H9 (cell line): ENCODE measurements around the gene BIRC6. TPM values are rescaled to one million over a fixed set of nuclear protein-coding genes. Genes with fewer than 3 reads are reported as not detected.

Source experiments
- DNase-seq: peaks from one replicate; pipeline ENCODE4 v3.0.0-alpha.2; 2017
- H2AFZ ChIP-seq: one replicate; pipeline ENCODE4 v1.6.1; 2013; ENCODE audit warnings: mild to moderate bottlenecking, low read length, control low read depth, moderate library complexity
- H2AK5ac ChIP-seq: 2 replicates; pipeline ENCODE4 v1.6.1; 2013; ENCODE audit warnings: low read length, control low read depth, mixed read lengths; ENCODE audit not compliant: insufficient read length
- H2BK120ac ChIP-seq: one replicate; pipeline ENCODE4 v1.6.1; 2013; ENCODE audit warnings: low read depth, mild to moderate bottlenecking, low read length, control low read depth, inconsistent platforms; ENCODE audit not compliant: poor library complexity, severe bottlenecking
- H2BK12ac ChIP-seq: 2 replicates; pipeline ENCODE4 v1.6.1; 2013; ENCODE audit warnings: low read length, control low read depth, mixed read lengths, low read depth; ENCODE audit not compliant: insufficient read length
- H2BK15ac ChIP-seq: 2 replicates; pipeline ENCODE4 v1.6.1; 2013; ENCODE audit warnings: low read depth, low read length, control low read depth
- H2BK20ac ChIP-seq: one replicate; pipeline ENCODE4 v1.6.1; 2013; ENCODE audit warnings: low read depth, mild to moderate bottlenecking, low read length, control low read depth, inconsistent platforms; ENCODE audit not compliant: poor library complexity, severe bottlenecking
- H2BK5ac ChIP-seq: 2 replicates; pipeline ENCODE4 v1.6.1; 2013; ENCODE audit warnings: low read length, control low read depth, mixed read lengths; ENCODE audit not compliant: insufficient read length
- H3K14ac ChIP-seq: 2 replicates; pipeline ENCODE4 v1.6.1; 2013; ENCODE audit warnings: low read length, control low read depth; ENCODE audit not compliant: insufficient read depth
- H3K18ac ChIP-seq: 2 replicates; pipeline ENCODE4 v1.6.1; 2013; ENCODE audit warnings: low read depth, mild to moderate bottlenecking, mixed read lengths, low read length, control low read depth; ENCODE audit not compliant: insufficient read length
- H3K23ac ChIP-seq: 2 replicates; pipeline ENCODE4 v1.6.1; 2013; ENCODE audit warnings: low read length, control low read depth, mixed read lengths, low read depth; ENCODE audit not compliant: insufficient read length
- H3K23me2 ChIP-seq: 2 replicates; pipeline ENCODE4 v1.6.1; 2013; ENCODE audit warnings: low read depth, mild to moderate bottlenecking, mixed read lengths, low read length, control low read depth; ENCODE audit not compliant: insufficient read length, poor library complexity, severe bottlenecking
- H3K27ac ChIP-seq: 2 replicates; pipeline ENCODE4 v1.5.1; 2013; ENCODE audit warnings: low read length, control low read depth, mixed read lengths, low read depth; ENCODE audit not compliant: insufficient read length
- H3K27me3 ChIP-seq: 2 replicates; pipeline ENCODE4 v1.6.1; 2013; ENCODE audit warnings: low read length, control low read depth, inconsistent platforms; ENCODE audit not compliant: insufficient read depth
- H3K4ac ChIP-seq: 2 replicates; pipeline ENCODE4 v1.6.1; 2013; ENCODE audit warnings: low read depth, mild to moderate bottlenecking, control low read depth, inconsistent platforms, low read length, moderate library complexity
- H3K4me1 ChIP-seq: 2 replicates; pipeline ENCODE4 v1.6.1; 2013; ENCODE audit warnings: low read length, control low read depth, inconsistent platforms; ENCODE audit not compliant: insufficient read depth
- H3K4me2 ChIP-seq: 2 replicates; pipeline ENCODE4 v1.6.1; 2013; ENCODE audit warnings: low read length, control low read depth, mixed read lengths; ENCODE audit not compliant: insufficient read length, insufficient read depth
- H3K56ac ChIP-seq: 2 replicates; pipeline ENCODE4 v1.6.1; 2013; ENCODE audit warnings: low read depth, mild to moderate bottlenecking, mixed read lengths, low read length, control low read depth; ENCODE audit not compliant: insufficient read length
- H3K79me1 ChIP-seq: 2 replicates; pipeline ENCODE4 v1.6.1; 2013; ENCODE audit warnings: low read depth, mild to moderate bottlenecking, moderate library complexity, low read length, control low read depth, inconsistent platforms; ENCODE audit not compliant: insufficient read depth, poor library complexity, severe bottlenecking
- H3K79me2 ChIP-seq: 2 replicates; pipeline ENCODE4 v1.6.1; 2013; ENCODE audit warnings: low read length, control low read depth, inconsistent platforms; ENCODE audit not compliant: insufficient read depth
- H3K9ac ChIP-seq: 2 replicates; pipeline ENCODE4 v1.6.1; 2013; ENCODE audit warnings: low read length, control low read depth, mixed read lengths; ENCODE audit not compliant: insufficient read length; ENCODE audit errors: extremely low read depth
- H3K9me3 ChIP-seq: one replicate; pipeline ENCODE4 v1.6.1; 2013; ENCODE audit warnings: low read depth, low read length, inconsistent platforms; ENCODE audit not compliant: control insufficient read depth
- H3T11ph ChIP-seq: one replicate; pipeline ENCODE4 v1.6.1; 2013; ENCODE audit warnings: mild to moderate bottlenecking, low read length, control low read depth, inconsistent platforms
- H4K20me1 ChIP-seq: one replicate; pipeline ENCODE4 v1.6.1; 2013; ENCODE audit not compliant: control insufficient read depth, insufficient read length, insufficient read depth
- H4K5ac ChIP-seq: 2 replicates; pipeline ENCODE4 v1.6.1; 2013; ENCODE audit warnings: low read depth, mild to moderate bottlenecking, mixed read lengths, low read length, control low read depth; ENCODE audit not compliant: insufficient read length
- H4K8ac ChIP-seq: replicated peaks from 2 replicates; pipeline ENCODE4 v1.6.1; 2013; ENCODE audit warnings: low read length, control low read depth, mixed read lengths, low read depth; ENCODE audit not compliant: insufficient read length
- H4K91ac ChIP-seq: 2 replicates; pipeline ENCODE4 v1.6.1; 2013; ENCODE audit warnings: low read depth, mild to moderate bottlenecking, moderate library complexity, mixed read lengths, low read length, control low read depth; ENCODE audit not compliant: insufficient read length
- H3K27ac Mint-ChIP-seq, 3 experiments: 2 replicates in 2 of 3; 3 replicates in 1 of 3; pipeline ENCODE4 v1.8.0; 2020 to 2021; ENCODE audit warnings: mixed read lengths in 3 of 3, mild to moderate bottlenecking in 1 of 3, moderate library complexity in 1 of 3
- H3K27me3 Mint-ChIP-seq: 2 replicates; pipeline ENCODE4 v1.8.0; 2021; ENCODE audit warnings: low read depth, mild to moderate bottlenecking, moderate library complexity, mixed read lengths
- H3K36me3 Mint-ChIP-seq, 3 experiments: 2 replicates in 2 of 3; 3 replicates in 1 of 3; pipeline ENCODE4 v1.8.0; 2020 to 2021; ENCODE audit warnings: low read depth in 3 of 3, mixed read lengths in 3 of 3; ENCODE audit not compliant: insufficient read depth in 1 of 3
- H3K4me1 Mint-ChIP-seq, 2 experiments: 2 replicates each; pipeline ENCODE4 v1.8.0; 2020; ENCODE audit warnings: mixed read lengths in 2 of 2
- H3K4me3 Mint-ChIP-seq, 2 experiments: 2 replicates in 1 of 2; 3 replicates in 1 of 2; pipeline ENCODE4 v1.8.0; 2020 to 2021; ENCODE audit warnings: mild to moderate bottlenecking in 2 of 2, mixed read lengths in 2 of 2, moderate library complexity in 1 of 2
- H3K9me3 Mint-ChIP-seq, 2 experiments: 2 replicates in 1 of 2; 3 replicates in 1 of 2; pipeline ENCODE4 v1.8.0; 2020; ENCODE audit warnings: mild to moderate bottlenecking in 2 of 2, mixed read lengths in 2 of 2, moderate library complexity in 1 of 2
- total RNA-seq: library from RNA; stranded (reverse); gene quantifications from 2 replicates; pipeline ENCODE4 v1.2.1, GENCODE V29; 2021
- TF ChIP-seq, protein P1 (sequence below): fragments of 200-600 bp; sonication (generic); conservative IDR thresholded peaks from 3 replicates; pipeline ENCODE4 v1.8.0; 2021; ENCODE audit warnings: antibody characterized with exemption, mild to moderate bottlenecking

BIRC6 gene
- total RNA-seq, 1 experiment from 2014 or later = 78.8 TPM

GRCh38 chr2:32376756-32377155 is 19.9 kb downstream of the BIRC6 start:
- TF ChIP-seq, protein P1, sequence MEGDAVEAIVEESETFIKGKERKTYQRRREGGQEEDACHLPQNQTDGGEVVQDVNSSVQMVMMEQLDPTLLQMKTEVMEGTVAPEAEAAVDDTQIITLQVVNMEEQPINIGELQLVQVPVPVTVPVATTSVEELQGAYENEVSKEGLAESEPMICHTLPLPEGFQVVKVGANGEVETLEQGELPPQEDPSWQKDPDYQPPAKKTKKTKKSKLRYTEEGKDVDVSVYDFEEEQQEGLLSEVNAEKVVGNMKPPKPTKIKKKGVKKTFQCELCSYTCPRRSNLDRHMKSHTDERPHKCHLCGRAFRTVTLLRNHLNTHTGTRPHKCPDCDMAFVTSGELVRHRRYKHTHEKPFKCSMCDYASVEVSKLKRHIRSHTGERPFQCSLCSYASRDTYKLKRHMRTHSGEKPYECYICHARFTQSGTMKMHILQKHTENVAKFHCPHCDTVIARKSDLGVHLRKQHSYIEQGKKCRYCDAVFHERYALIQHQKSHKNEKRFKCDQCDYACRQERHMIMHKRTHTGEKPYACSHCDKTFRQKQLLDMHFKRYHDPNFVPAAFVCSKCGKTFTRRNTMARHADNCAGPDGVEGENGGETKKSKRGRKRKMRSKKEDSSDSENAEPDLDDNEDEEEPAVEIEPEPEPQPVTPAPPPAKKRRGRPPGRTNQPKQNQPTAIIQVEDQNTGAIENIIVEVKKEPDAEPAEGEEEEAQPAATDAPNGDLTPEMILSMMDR = no peak
- no peak overlapping the region for H3K18ac ChIP-seq
- no peak overlapping the region for H3K9ac ChIP-seq
- no peaks in the 10 kb centered on the region for H3K27me3 ChIP-seq
- no peak overlapping the region for H2AK5ac ChIP-seq
- no peak overlapping the region for H2BK120ac ChIP-seq
- no peak overlapping the region for H3K4me3 Mint-ChIP-seq
- H3K36me3 Mint-ChIP-seq = peaks cover 6 to 17% (median 13%) of the 10 kb centered on the region in 3 experiments; a peak in 6 of 7 replicates
- peaks cover 22% of the 10 kb centered on the region; the same call in 1 of the 2 replicates for H3K79me2 ChIP-seq
- DNase-seq = no peak
- no peak overlapping the region for H2BK20ac ChIP-seq
- H3K9me3 Mint-ChIP-seq = no peaks in the 10 kb centered on the region; a peak in 1 of 5 replicates
- no peak overlapping the region for H3K27ac ChIP-seq
- no peaks in the 10 kb centered on the region for H3K27me3 Mint-ChIP-seq
- H3T11ph ChIP-seq = no peak overlapping the region
- H2AFZ ChIP-seq = no peak overlapping the region
- H3K4me2 ChIP-seq = no peak overlapping the region
- H4K8ac ChIP-seq = no peak overlapping the region
- no peaks in the 10 kb centered on the region for H3K23me2 ChIP-seq
- peaks cover 7 to 8% of the 10 kb centered on the region in 2 experiments for H3K4me1 Mint-ChIP-seq
- H2BK15ac ChIP-seq = no peak overlapping the region
- no peak overlapping the region for H2BK12ac ChIP-seq
- peaks cover 7% of the 10 kb centered on the region for H3K79me1 ChIP-seq
- no peak overlapping the region for H3K56ac ChIP-seq
- H2BK5ac ChIP-seq = no peak overlapping the region
- H3K14ac ChIP-seq = no peak overlapping the region
- H3K4ac ChIP-seq = no peak overlapping the region
- H3K27ac Mint-ChIP-seq = no peak overlapping the region
- no peak overlapping the region for H4K5ac ChIP-seq
- no peak overlapping the region for H3K23ac ChIP-seq
- H3K9me3 ChIP-seq = no peaks in the 10 kb centered on the region
- no peaks in the 10 kb centered on the region for H4K20me1 ChIP-seq
- no peak overlapping the region for H4K91ac ChIP-seq
- H3K4me1 ChIP-seq = no peaks in the 10 kb centered on the region
